ENCODE measurements around the gene TBCD.

- no peak for TF ChIP-seq EZH2 (IDR thresholded peaks at IDR 0.05; ENCODE audit: borderline replicate concordance, low read length)
- no peak for TF ChIP-seq CTCF (conservative IDR thresholded peaks at IDR 0.05 in 1 of 2, IDR thresholded peaks at IDR 0.05 in 1 of 2; ENCODE audit: extremely low read depth in 1 of 2, insufficient read depth in 1 of 2, low read depth in 1 of 2, low read length in 2 of 2)
Observed at GRCh38 chr17:82822281-82822680, 70.4 kb downstream of the TBCD start.

All from mammary epithelial cell (primary cell).